Activated CD8-positive, alpha-beta memory T cell treated with anti-CD3 and anti-CD28 coated beads for 48 hours (primary cell): ENCODE data around the gene NPFFR1.

Experiments used
- DNase-seq, 3 experiments: peaks; one replicate each; pipeline ENCODE4 v3.0.0-alpha.2; 2020; ENCODE audit warnings: low read depth in 2 of 3, low spot score in 2 of 3

Gene NPFFR1

GRCh38 chr10:70315815-70316214 is 32.0 kb upstream of the NPFFR1 start:
- DNase-seq, result no peak

GRCh38 chr10:70315276-70315675 is 31.5 kb upstream of the NPFFR1 start:
- DNase-seq, result no peak

GRCh38 chr10:70312972-70313371 is 29.2 kb upstream of the NPFFR1 start:
- DNase-seq, result no peak

- DNase-seq, result no peak
These were observed 28.4 kb upstream of the NPFFR1 start for GRCh38 chr10:70312249-70312648.

GRCh38 chr10:70311698-70312097 is 27.9 kb upstream of the NPFFR1 start:
- no peak for DNase-seq

- no peak for DNase-seq
These were observed 25.9 kb upstream of the NPFFR1 start for GRCh38 chr10:70309661-70310060.

GRCh38 chr10:70308121-70309060 is 24.6 kb upstream of the NPFFR1 start:
- no peak for DNase-seq

- no peak for DNase-seq
These were observed 23.2 kb upstream of the NPFFR1 start for GRCh38 chr10:70306886-70307520.

- DNase-seq, result no peak
These were observed 22.4 kb upstream of the NPFFR1 start for GRCh38 chr10:70306181-70306705.

GRCh38 chr10:70303730-70304129 is 19.9 kb upstream of the NPFFR1 start:
- DNase-seq, result no peak

GRCh38 chr10:70302292-70302691 is 18.5 kb upstream of the NPFFR1 start:
- DNase-seq, result no peak

- DNase-seq, result no peak
These were observed 17.2 kb upstream of the NPFFR1 start for GRCh38 chr10:70300908-70301597.

GRCh38 chr10:70300461-70300860 is 16.7 kb upstream of the NPFFR1 start:
- no peak for DNase-seq

GRCh38 chr10:70299876-70300275 is 16.1 kb upstream of the NPFFR1 start:
- DNase-seq, result no peak

GRCh38 chr10:70298393-70298792 is 14.6 kb upstream of the NPFFR1 start:
- no peak for DNase-seq

GRCh38 chr10:70297224-70297623 is 13.4 kb upstream of the NPFFR1 start:
- DNase-seq, result no peak

GRCh38 chr10:70296406-70296899 is 12.6 kb upstream of the NPFFR1 start:
- DNase-seq, result no peak

GRCh38 chr10:70295926-70296325 is 12.1 kb upstream of the NPFFR1 start:
- no peak for DNase-seq

GRCh38 chr10:70295321-70295720 is 11.5 kb upstream of the NPFFR1 start:
- no peak for DNase-seq

- DNase-seq, result no peak
These were observed 9.5 kb upstream of the NPFFR1 start for GRCh38 chr10:70293169-70293843.

- DNase-seq, result no peak
These were observed 8.2 kb upstream of the NPFFR1 start for GRCh38 chr10:70292004-70292403.
